GM06990 (cell line): ENCODE measurements around the gene SPIN1.

Source experiments
- DNase-seq: peaks from one replicate; pipeline ENCODE4 v3.0.0-alpha.2; 2011; ENCODE audit not compliant: insufficient read length; ENCODE audit errors: extremely low read depth
- H3K27me3 ChIP-seq: replicated peaks from 2 replicates; pipeline ENCODE4 v1.6.0; 2011; ENCODE audit warnings: low read length; ENCODE audit not compliant: control insufficient read depth, insufficient read depth
- H3K36me3 ChIP-seq: 2 replicates; pipeline ENCODE4 v1.5.1; 2011; ENCODE audit warnings: low read length; ENCODE audit not compliant: control insufficient read depth, insufficient read depth
- H3K4me3 ChIP-seq: replicated peaks from 2 replicates; pipeline ENCODE4 v1.5.1; 2011; ENCODE audit warnings: low read depth, mild to moderate bottlenecking, control low read depth, low read length
- CTCF ChIP-seq: IDR thresholded peaks from 2 replicates; pipeline ENCODE4 v1.5.1; 2011; ENCODE audit warnings: low read length, control low read depth, mild to moderate bottlenecking, inconsistent platforms; ENCODE audit not compliant: insufficient read depth, poor library complexity, severe bottlenecking

SPIN1 gene

GRCh38 chr9:88429595-88430430 lies 41.6 kb downstream of the SPIN1 start:
- no peaks in the 10 kb centered on the region for H3K36me3 ChIP-seq
- H3K4me3 ChIP-seq = no peak overlapping the region
- DNase-seq = no peak
- no peaks in the 10 kb centered on the region for H3K27me3 ChIP-seq
- no peak for TF ChIP-seq CTCF

- H3K36me3 ChIP-seq = no peaks in the 10 kb centered on the region
- no peak for DNase-seq
- no peak overlapping the region for H3K4me3 ChIP-seq
- no peaks in the 10 kb centered on the region for H3K27me3 ChIP-seq
- TF ChIP-seq CTCF = no peak
Measured at GRCh38 chr9:88433583-88434255, 45.5 kb downstream of the SPIN1 start.

- Histone ChIP-seq H3K4me3 (no peak overlapping the region), H3K27me3 (no peaks in the 10 kb centered on the region), H3K36me3 (no peaks in the 10 kb centered on the region)
- DNase-seq = no peak
- TF ChIP-seq CTCF = no peak
Measured at GRCh38 chr9:88435336-88435735, 47.1 kb downstream of the SPIN1 start.

- Histone ChIP-seq H3K27me3 (no peaks in the 10 kb centered on the region), H3K4me3 (no peak overlapping the region), H3K36me3 (no peaks in the 10 kb centered on the region)
- DNase-seq = no peak
- TF ChIP-seq CTCF = no peak
Measured at GRCh38 chr9:88436379-88436778, 48.1 kb downstream of the SPIN1 start.

- no peaks in the 10 kb centered on the region for H3K27me3 ChIP-seq
- H3K36me3 ChIP-seq = no peaks in the 10 kb centered on the region
- DNase-seq = no peak
- H3K4me3 ChIP-seq = no peak overlapping the region
- no peak for TF ChIP-seq CTCF
Measured at GRCh38 chr9:88437210-88438146, 49.2 kb downstream of the SPIN1 start.
